ENCODE results near the gene PARPBP.

DNA sequence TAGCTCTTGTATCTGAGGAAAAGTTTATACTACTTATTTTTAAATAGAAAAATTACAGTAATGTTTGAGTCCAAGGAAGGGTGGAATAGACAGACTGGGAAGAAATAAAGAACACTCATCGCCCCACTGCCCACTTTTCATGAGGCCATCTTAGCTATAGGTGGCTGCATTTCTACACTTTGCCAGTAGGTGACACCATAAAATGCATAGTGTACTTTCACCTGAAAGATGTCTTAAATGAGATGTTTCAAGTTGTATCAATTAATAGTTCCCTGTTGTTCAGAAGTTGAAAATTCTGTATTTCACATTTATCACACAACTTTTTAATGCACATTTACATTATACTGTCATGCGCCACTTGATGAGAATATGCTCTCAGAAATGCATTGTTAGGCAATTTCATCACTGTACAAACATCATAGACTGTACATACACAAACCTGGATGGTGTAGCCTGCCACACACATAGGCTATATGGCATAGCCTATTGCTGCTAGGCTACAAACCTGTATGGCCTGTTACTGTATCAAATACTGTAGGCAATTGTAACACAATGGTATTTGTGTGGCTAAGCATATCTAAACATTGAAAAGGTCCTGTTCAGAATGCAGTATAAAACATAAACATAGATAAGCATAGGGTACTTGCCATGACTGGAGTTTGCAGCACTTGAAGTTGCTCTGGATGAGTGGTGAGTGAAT, 50.1 kb downstream of the PARPBP start:
- TF ChIP-seq, protein P1, sequence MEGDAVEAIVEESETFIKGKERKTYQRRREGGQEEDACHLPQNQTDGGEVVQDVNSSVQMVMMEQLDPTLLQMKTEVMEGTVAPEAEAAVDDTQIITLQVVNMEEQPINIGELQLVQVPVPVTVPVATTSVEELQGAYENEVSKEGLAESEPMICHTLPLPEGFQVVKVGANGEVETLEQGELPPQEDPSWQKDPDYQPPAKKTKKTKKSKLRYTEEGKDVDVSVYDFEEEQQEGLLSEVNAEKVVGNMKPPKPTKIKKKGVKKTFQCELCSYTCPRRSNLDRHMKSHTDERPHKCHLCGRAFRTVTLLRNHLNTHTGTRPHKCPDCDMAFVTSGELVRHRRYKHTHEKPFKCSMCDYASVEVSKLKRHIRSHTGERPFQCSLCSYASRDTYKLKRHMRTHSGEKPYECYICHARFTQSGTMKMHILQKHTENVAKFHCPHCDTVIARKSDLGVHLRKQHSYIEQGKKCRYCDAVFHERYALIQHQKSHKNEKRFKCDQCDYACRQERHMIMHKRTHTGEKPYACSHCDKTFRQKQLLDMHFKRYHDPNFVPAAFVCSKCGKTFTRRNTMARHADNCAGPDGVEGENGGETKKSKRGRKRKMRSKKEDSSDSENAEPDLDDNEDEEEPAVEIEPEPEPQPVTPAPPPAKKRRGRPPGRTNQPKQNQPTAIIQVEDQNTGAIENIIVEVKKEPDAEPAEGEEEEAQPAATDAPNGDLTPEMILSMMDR (IDR thresholded peaks at IDR 0.05; ENCODE audit: low read length): peak; percentile 77
- no peak for TF ChIP-seq EZH2 (IDR thresholded peaks at IDR 0.05; ENCODE audit: borderline replicate concordance, low read length)
